HG03097 (cell line): Measurements from ENCODE around the gene SAXO1.
"Not testable (repeated sequence)": the region's sequence is repeated elsewhere in the genome, so short reads cannot be mapped to it uniquely, and the experiment has no call there.

Experiments used
- ATAC-seq: cut with Tn5 transposase; IDR thresholded peaks from one replicate; pipeline ENCODE4 v1.9.1; 2021; ENCODE audit not compliant: unreplicated experiment, low FRiP score

The SAXO1 gene

GRCh38 chr9:18973348-18973747, 59.7 kb downstream of the SAXO1 start:
- ATAC-seq: no peak

GRCh38 chr9:18972675-18973074, 60.3 kb downstream of the SAXO1 start:
- no peak for ATAC-seq

GRCh38 chr9:18971909-18972308, 61.1 kb downstream of the SAXO1 start:
- ATAC-seq: no peak

- ATAC-seq: no peak
These were observed 61.6 kb downstream of the SAXO1 start for GRCh38 chr9:18971404-18971803.

- no peak for ATAC-seq
These were observed 62.6 kb downstream of the SAXO1 start for GRCh38 chr9:18970393-18970792.

- ATAC-seq: no peak
These were observed 63.9 kb downstream of the SAXO1 start for GRCh38 chr9:18969128-18969527.

- no peak for ATAC-seq
These were observed 77.4 kb downstream of the SAXO1 start for GRCh38 chr9:18955626-18956025.

- no peak for ATAC-seq
These were observed 81.1 kb downstream of the SAXO1 start for GRCh38 chr9:18951936-18952335.

GRCh38 chr9:18947892-18948339, 85.1 kb downstream of the SAXO1 start:
- no peak for ATAC-seq

GRCh38 chr9:18942801-18943200, 90.2 kb downstream of the SAXO1 start:
- ATAC-seq: no peak

- ATAC-seq: no peak
These were observed 91.8 kb downstream of the SAXO1 start for GRCh38 chr9:18941060-18941740.

- ATAC-seq: no peak
These were observed 93.1 kb downstream of the SAXO1 start for GRCh38 chr9:18939943-18940342.

GRCh38 chr9:18936094-18936871, 96.7 kb downstream of the SAXO1 start:
- ATAC-seq: no peak

GRCh38 chr9:18935541-18935940, 97.5 kb downstream of the SAXO1 start:
- no peak for ATAC-seq

- not testable (repeated sequence) for ATAC-seq
These were observed 102.4 kb downstream of the SAXO1 start for GRCh38 chr9:18930611-18931010.

GRCh38 chr9:18928711-18929110, 104.3 kb downstream of the SAXO1 start:
- no peak for ATAC-seq

GRCh38 chr9:18926513-18926912, 106.5 kb downstream of the SAXO1 start:
- ATAC-seq: no peak

GRCh38 chr9:18925880-18926279, 107.1 kb downstream of the SAXO1 start:
- ATAC-seq: no peak

- ATAC-seq: no peak
These were observed 109.2 kb downstream of the SAXO1 start for GRCh38 chr9:18923671-18924430.

- no peak for ATAC-seq
These were observed 109.8 kb downstream of the SAXO1 start for GRCh38 chr9:18923167-18923566.

GRCh38 chr9:18922161-18922885, 110.7 kb downstream of the SAXO1 start:
- no peak for ATAC-seq
